Common myeloid progenitor, CD34-positive (primary cell): ENCODE measurements around the gene BRCA2.
"Not testable (repeated sequence)": the region's sequence is repeated elsewhere in the genome, so short reads cannot be mapped to it uniquely, and the experiment has no call there.

Experiments
- CTCF ChIA-PET: fragments of 350-600 bp; sonication (Branson Sonifier 250); formaldehyde crosslinking; loops from one replicate; lab custom pipeline; 2021; ENCODE audit warnings: antibody characterized with exemption; lab: Charles Lee
- POLR2A ChIA-PET: fragments of 350-600 bp; sonication (Branson Sonifier 250); formaldehyde crosslinking; loops from one replicate; lab custom pipeline; 2021; ENCODE audit warnings: antibody characterized with exemption; lab: Charles Lee
- DNase-seq, 3 donors: peaks; one replicate each; pipeline versions ENCODE4 v3.0.0 to v3.0.0-alpha.2; 2013
- H3K27ac ChIP-seq, 2 experiments: 1 replicate in 1 of 2; 2 replicates in 1 of 2; pipeline ENCODE4 v1.7.0; 2013; ENCODE audit warnings: inconsistent platforms in 2 of 2, low read length in 2 of 2, mild to moderate bottlenecking in 2 of 2, low read depth in 1 of 2, moderate library complexity in 1 of 2; ENCODE audit not compliant: severe bottlenecking in 2 of 2, insufficient read depth in 1 of 2, poor library complexity in 1 of 2
- H3K27me3 ChIP-seq, 5 experiments: replicated peaks in 2 of 5; 1 replicate in 3 of 5; 2 replicates in 2 of 5; pipeline versions ENCODE4 v1.6.1 to v1.7.0; 2013; ENCODE audit warnings: low read length in 4 of 5, mild to moderate bottlenecking in 2 of 5, moderate library complexity in 2 of 5, inconsistent platforms in 1 of 5; ENCODE audit not compliant: insufficient read depth in 5 of 5, control insufficient read depth in 4 of 5
- H3K36me3 ChIP-seq, 4 experiments: 1 replicate in 2 of 4; 2 replicates in 2 of 4; pipeline versions ENCODE4 v1.6.1 to v1.7.0; 2013; ENCODE audit warnings: low read length in 3 of 4, control low read depth in 1 of 4, mild to moderate bottlenecking in 1 of 4; ENCODE audit not compliant: control insufficient read depth in 4 of 4, insufficient read depth in 4 of 4
- H3K4me1 ChIP-seq, 4 experiments: 1 replicate in 3 of 4; 2 replicates in 1 of 4; pipeline versions ENCODE4 v1.6.1 to v1.7.1; 2013; ENCODE audit warnings: low read length in 3 of 4, mild to moderate bottlenecking in 3 of 4, control low read depth in 1 of 4, inconsistent platforms in 1 of 4, moderate library complexity in 1 of 4; ENCODE audit not compliant: control insufficient read depth in 4 of 4, insufficient read depth in 4 of 4; ENCODE audit errors: control extremely low read depth in 1 of 4
- H3K4me3 ChIP-seq, 7 experiments: 1 replicate in 4 of 7; 2 replicates in 3 of 7; pipeline versions ENCODE4 v1.5.1 to v1.7.0; 2013; ENCODE audit warnings: mild to moderate bottlenecking in 7 of 7, low read length in 6 of 7, moderate library complexity in 6 of 7, inconsistent platforms in 2 of 7, low read depth in 2 of 7, control low read depth in 1 of 7; ENCODE audit not compliant: insufficient read depth in 4 of 7, control insufficient read depth in 1 of 7; ENCODE audit errors: extremely low read depth in 1 of 7
- H3K9me3 ChIP-seq, 5 experiments: 1 replicate in 4 of 5; 2 replicates in 1 of 5; pipeline versions ENCODE4 v1.6.1 to v1.7.1; 2013; ENCODE audit warnings: low read length in 4 of 5, mild to moderate bottlenecking in 2 of 5, inconsistent platforms in 1 of 5, low read depth in 1 of 5, moderate library complexity in 1 of 5; ENCODE audit not compliant: control insufficient read depth in 4 of 5, insufficient read depth in 2 of 5; ENCODE audit errors: control extremely low read depth in 1 of 5
- WGBS: methylation state at CpG from one replicate; pipeline ENCODE4 v1.1.5; 2013; ENCODE audit not compliant: insufficient coverage; 5-methylcytosine and 5-hydroxymethylcytosine counted together

Gene BRCA2

DNA sequence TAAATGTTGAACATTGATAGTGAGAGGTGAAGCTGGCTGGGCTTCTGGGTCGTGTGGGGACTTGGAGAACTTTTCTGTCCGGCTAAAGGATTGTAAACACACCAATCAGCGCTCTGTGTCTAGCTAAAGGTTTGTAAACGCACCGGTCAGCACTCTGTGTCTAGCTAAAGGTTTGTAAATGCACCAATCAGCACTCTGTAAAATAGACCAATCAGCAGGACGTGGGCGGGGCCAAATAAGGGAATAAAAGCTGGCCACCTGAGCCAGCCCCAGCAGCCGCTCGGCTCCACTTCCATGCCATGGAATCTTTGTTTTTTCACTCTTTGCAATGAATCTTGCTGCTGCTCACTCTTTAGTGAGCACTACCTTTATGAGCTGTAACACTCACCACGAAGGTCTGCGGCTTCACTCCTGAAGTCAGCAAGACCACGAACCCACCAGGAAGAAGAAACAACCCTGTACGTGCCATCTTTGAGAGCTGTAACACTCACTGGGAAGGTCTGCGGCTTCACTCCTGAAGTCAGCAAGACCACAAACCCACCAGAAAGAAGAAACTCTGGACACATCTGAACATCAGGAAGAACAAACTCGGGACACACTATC lies 35.6 kb downstream of the BRCA2 start:
- CTCF ChIA-PET, result interaction anchor here (0.9 kb wide), 1 partner anchor 32 kb away, joined by 4 read pairs; no protein-coding TSS in a partner anchor
- H3K4me1 ChIP-seq, H3K27ac ChIP-seq, H3K27me3 ChIP-seq, DNase-seq, POLR2A ChIA-PET, H3K9me3 ChIP-seq, H3K4me3 ChIP-seq: not testable (repeated sequence)
- WGBS, result 88% methylated on average over 13 of the region's 15 CpGs
- H3K36me3 ChIP-seq, result peaks cover 5 to 33% (median 20%) of the 10 kb centered on the region in 4 experiments

DNA sequence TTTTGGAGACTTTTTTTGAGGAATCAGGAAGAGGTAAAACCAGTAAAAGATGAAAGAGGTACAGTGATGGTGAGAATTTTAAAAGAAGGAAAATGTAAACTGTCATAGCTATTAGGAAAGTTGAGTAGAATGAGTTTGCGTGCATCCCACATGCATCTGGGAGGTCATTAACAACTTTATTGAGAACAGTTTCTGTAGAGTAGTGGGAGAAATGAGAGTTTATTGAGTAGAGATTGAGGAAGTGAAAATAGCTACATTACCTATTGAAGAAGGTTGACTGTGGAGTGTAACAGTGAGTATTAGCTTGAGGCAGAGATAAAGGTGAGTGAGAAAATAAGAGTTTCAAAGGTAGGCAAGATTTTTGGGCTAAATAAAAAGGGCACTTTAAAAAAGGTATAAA lies 38.7 kb downstream of the BRCA2 start:
- Histone ChIP-seq H3K27me3 (no peaks in the 10 kb centered on the region), H3K4me1 (no peaks in the 10 kb centered on the region), H3K4me3 (no peak overlapping the region), H3K36me3 (peaks cover 9 to 33% (median 21%) of the 10 kb centered on the region in 4 experiments), H3K9me3 (no peaks in the 10 kb centered on the region), H3K27ac (no peak overlapping the region)
- CTCF ChIA-PET, result no interaction called here
- 100% methylated on average over 1 of the region's 1 CpG for WGBS
- POLR2A ChIA-PET, result no interaction called here
- DNase-seq, result no peak

DNA sequence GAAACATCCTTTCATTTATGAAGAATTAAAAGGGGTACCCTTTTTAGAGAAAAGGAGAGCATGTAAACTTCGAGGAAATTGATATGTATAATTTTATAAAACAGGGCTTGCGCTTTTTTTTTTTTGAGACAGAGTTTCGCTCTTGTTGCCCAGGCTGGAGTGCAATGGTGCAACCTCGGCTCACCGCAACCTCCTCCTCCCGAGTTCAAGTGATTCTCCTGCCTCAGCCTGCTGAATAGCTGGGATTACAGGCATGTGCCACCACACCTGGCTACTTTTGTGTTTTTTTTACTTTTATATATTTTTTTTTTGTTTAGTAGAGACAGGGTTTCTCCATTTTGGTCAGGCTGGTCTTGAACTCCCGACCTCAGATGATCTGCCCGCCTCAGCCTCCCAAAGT lies 40.6 kb downstream of the BRCA2 start:
- H3K4me3 ChIP-seq, H3K27ac ChIP-seq, H3K27me3 ChIP-seq, H3K4me1 ChIP-seq, POLR2A ChIA-PET, H3K9me3 ChIP-seq, DNase-seq: not testable (repeated sequence)
- CTCF ChIA-PET, result interaction anchor here (0.9 kb wide), 1 partner anchor 296 kb away, joined by 4 read pairs; no protein-coding TSS in a partner anchor
- 95% methylated on average over 5 of the region's 8 CpGs for WGBS
- peaks cover 6 to 30% (median 18%) of the 10 kb centered on the region in 4 experiments for H3K36me3 ChIP-seq

DNA sequence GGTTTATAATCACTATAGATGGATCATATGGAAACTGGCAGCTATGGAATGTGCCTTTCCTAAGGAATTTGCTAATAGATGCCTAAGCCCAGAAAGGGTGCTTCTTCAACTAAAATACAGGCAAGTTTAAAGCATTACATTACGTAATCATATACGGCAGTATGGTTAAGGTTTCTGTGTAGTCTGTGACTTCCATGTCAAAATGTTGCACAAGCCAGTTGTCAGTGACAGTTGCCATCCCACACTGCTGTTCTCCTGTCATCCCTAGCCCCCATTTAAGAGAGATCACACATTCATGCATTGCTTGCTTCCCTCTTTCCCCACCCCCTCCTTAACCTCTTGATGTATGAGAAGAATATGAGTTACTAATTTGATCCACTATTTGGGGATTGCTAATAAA lies 47.3 kb downstream of the BRCA2 start:
- Histone ChIP-seq H3K27me3 (no peaks in the 10 kb centered on the region), H3K9me3 (no peaks in the 10 kb centered on the region), H3K4me3 (no peak overlapping the region), H3K27ac (no peak overlapping the region), H3K4me1 (no peaks in the 10 kb centered on the region), H3K36me3 (peaks cover 4 to 26% (median 19%) of the 10 kb centered on the region in 4 experiments)
- WGBS, result no CpG with 5 or more reads among the region's 2 CpGs
- DNase-seq, result no peak
- CTCF ChIA-PET, result no interaction called here
- POLR2A ChIA-PET, result no interaction called here

DNA sequence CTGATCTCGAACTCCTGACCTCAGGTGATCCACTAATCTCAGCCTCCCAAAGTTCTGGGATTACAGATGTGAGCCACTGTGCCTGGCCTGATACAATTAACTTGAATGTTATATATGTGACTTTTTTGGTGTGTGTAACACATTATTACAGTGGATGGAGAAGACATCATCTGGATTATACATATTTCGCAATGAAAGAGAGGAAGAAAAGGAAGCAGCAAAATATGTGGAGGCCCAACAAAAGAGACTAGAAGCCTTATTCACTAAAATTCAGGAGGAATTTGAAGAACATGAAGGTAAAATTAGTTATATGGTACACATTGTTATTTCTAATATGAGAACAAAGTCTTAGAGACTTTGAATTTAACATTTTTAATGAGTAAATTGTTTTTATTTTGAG lies 55.5 kb downstream of the BRCA2 start:
- WGBS, result no CpG with 5 or more reads among the region's 2 CpGs
- Histone ChIP-seq H3K9me3 (peaks cover 0 to 4% (median 0%) of the 10 kb centered on the region in 5 experiments), H3K36me3 (peaks cover 0 to 46% (median 17%) of the 10 kb centered on the region in 4 experiments), H3K4me1 (no peaks in the 10 kb centered on the region), H3K4me3 (no peak overlapping the region), H3K27me3 (no peaks in the 10 kb centered on the region), H3K27ac (no peak overlapping the region)
- no peak for DNase-seq
- CTCF ChIA-PET, result no interaction called here
- POLR2A ChIA-PET, result no interaction called here

DNA sequence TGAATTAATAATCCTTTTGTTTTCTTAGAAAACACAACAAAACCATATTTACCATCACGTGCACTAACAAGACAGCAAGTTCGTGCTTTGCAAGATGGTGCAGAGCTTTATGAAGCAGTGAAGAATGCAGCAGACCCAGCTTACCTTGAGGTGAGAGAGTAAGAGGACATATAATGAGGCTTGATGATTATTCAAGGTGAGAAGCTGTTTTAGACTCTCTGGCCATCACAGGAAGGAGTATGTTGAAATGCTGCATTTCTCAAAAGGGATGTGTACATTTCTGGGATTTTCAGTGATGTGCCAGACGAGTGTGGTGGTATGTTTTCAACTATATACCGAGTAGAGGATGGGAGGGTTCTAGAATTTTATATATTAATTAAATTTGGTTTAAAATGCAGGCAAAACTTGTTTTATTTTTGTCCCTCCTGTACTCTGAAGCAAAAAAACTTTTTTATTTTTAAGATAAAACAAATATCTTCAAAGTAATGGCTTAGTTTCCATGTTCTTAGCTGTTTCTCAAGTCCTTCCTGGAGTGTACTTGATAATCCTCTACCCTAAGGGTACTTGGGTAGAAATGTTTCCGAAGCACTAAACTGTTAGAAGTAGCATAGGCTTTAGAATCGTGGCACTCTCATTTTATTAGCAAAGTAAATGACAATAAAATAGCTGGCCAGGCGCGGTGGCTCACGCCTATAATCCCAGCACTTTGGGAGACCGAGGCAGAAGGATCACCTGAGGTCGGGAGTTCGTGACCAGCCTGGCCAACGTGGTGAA lies 61.5 kb downstream of the BRCA2 start:
- no peak for DNase-seq
- Histone ChIP-seq H3K27me3 (no peaks in the 10 kb centered on the region), H3K9me3 (peaks cover 0 to 4% (median 0%) of the 10 kb centered on the region in 5 experiments), H3K36me3 (peaks cover 4 to 52% (median 23%) of the 10 kb centered on the region in 4 experiments), H3K4me3 (no peak overlapping the region), H3K27ac (no peak overlapping the region), H3K4me1 (no peaks in the 10 kb centered on the region)
- CTCF ChIA-PET, result interaction anchor here (0.6 to 1.1 kb wide), 3 partner anchors 19 to 275 kb away, joined by 3 to 4 read pairs (median 3); no protein-coding TSS in a partner anchor
- WGBS, result 98% methylated on average over 9 of the region's 13 CpGs
- POLR2A ChIA-PET, result no interaction called here

DNA sequence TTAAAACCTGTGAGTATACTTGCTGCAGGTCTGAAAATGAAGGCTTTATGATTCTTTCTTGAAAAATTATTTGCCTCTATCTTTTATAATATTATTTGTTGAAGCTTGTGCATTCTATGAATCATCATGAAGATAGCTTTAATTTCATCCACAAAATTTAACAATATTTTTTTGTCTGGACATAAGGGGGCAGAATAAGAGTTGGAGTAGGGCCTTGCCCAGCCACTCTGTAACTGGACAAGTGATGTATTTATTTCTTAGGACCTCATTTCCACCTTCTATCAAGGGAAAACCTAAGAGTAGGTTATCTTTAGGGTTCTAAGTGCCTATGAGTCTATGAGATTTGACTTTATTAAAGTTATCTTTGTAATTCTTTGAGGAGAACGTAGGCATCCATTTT lies 62.7 kb downstream of the BRCA2 start:
- Histone ChIP-seq H3K36me3 (peaks cover 4 to 51% (median 19%) of the 10 kb centered on the region in 4 experiments), H3K4me3 (no peak overlapping the region), H3K9me3 (peaks cover 0 to 4% (median 0%) of the 10 kb centered on the region in 5 experiments), H3K4me1 (no peaks in the 10 kb centered on the region), H3K27me3 (no peaks in the 10 kb centered on the region), H3K27ac (no peak overlapping the region)
- no CpG with 5 or more reads among the region's 1 CpG for WGBS
- DNase-seq, result no peak
- POLR2A ChIA-PET, result no interaction called here
- CTCF ChIA-PET, result interaction anchor here (0.6 to 1.1 kb wide), 4 partner anchors 35 to 273 kb away, joined by 3 to 5 read pairs (median 4); no protein-coding TSS in a partner anchor
